GM21423 (cell line): ENCODE measurements around the gene EBP.
A peak's percentile ranks its signal among the peaks of the same experiment; 100 is the strongest.
"Not testable (repeated sequence)": the region's sequence is repeated elsewhere in the genome, so short reads cannot be mapped to it uniquely, and the experiment has no call there.

Source experiments
- ATAC-seq: cut with Tn5 transposase; IDR thresholded peaks from one replicate; pipeline ENCODE4 v1.9.1; 2021; ENCODE audit warnings: mild to moderate bottlenecking, moderate library complexity; ENCODE audit not compliant: unreplicated experiment

Gene EBP

GRCh38 chrX:48520976-48521352, 644 bp upstream of the EBP start:
- no peak for ATAC-seq

DNA sequence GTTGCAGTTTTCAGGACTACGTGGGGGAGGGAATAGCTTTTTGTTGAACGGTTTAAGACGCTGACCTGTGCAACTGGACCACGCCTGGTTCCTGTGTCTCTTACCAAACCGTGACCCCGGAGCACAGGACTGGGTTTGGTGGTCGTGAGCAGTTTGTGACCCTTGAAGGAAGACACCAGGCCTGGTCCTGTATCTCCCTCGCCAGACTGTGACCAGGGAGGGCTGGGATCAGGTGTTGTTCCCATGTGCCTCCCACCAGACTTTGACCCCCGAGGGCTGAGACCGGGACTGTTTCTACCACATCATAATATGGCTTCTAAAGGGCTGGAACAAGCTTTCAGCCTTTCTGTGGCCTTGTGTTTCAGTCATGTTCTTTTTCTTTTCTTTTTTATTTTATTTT, 683 bp downstream of the EBP start:
- no peak for ATAC-seq

- ATAC-seq = no peak
These were observed 2.1 kb downstream of the EBP start for GRCh38 chrX:48523682-48524081.

DNA sequence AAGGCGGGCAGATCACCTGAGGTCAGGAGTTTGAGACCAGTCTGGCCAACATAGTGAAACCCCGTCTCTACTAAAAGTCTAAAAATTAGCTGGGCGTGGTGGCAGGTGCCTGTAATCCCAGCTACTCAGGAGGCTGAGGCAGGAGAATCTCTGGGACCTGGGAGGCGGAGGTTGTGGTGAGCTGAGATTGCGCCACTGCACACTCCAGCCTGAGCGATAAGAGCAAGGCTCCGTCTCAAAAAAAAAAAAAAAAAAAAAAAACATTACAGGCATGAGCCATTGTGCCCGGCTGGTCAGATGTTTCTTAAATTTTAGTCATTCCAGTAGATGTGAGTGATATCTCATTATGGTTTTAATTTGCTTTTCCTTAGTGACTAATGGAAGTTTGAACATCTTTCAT, 4.2 kb downstream of the EBP start:
- ATAC-seq = not testable (repeated sequence)

DNA sequence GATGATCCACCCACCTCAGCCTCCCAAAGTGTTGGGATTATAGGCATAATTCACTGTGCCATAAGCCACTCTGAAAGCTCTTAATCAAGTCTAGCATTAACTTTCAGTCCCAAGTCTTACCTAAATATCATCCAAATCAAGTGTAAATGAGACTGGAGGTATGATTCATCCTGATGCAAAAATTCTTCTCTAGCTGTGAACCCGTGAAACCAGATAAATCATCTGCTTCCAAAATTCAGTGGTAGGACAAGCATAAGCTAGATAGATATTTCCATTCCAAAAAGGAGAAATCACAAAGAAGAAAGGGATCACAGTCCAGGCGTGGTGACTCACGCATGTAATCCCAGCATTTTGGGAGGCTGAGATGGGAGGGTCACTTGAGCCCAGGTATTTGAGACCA, 9.1 kb downstream of the EBP start:
- no peak for ATAC-seq

DNA sequence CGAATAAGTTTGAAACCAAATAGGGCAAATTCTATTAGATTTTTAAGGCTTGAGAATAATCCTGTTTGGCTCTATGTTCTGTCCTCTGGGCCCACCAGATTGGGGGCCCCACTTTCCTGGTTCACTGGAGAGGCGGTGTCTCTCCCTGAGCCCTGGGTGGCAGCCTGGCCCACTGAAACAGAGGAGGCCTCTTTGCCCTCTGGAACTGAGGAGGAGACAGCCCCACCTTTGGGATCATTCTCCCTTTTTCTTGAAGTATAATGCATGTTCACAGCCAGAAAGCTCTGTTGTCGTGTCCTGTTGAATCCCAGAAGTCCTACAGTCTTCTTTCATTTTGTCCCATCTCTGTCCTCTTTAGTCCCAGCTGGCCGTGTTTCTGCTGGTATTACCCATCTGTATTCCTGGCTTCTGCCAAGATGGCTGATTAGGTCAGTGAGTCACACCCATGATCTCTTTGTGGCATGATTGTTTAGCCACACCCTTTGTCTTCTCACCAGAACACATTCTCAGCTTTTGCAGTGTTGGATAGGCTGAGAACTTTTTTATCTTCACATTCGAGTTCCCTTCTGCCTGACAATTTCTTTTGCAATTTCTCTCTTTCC, 9.9 kb downstream of the EBP start:
- no peak for ATAC-seq

GRCh38 chrX:48532161-48532560, 10.6 kb downstream of the EBP start:
- ATAC-seq = no peak

- ATAC-seq = no peak
These were observed 11.6 kb downstream of the EBP start for GRCh38 chrX:48533165-48533564.

GRCh38 chrX:48538641-48539344, 17.2 kb downstream of the EBP start:
- no peak for ATAC-seq

GRCh38 chrX:48539345-48540027, 17.9 kb downstream of the EBP start, which contains the start of gene TBC1D25:
TBC1D25 (plus strand) TSS chrX:48539714; CDS start chrX:48539798, 84 bp downstream.
- ATAC-seq = peak; percentile 80

DNA sequence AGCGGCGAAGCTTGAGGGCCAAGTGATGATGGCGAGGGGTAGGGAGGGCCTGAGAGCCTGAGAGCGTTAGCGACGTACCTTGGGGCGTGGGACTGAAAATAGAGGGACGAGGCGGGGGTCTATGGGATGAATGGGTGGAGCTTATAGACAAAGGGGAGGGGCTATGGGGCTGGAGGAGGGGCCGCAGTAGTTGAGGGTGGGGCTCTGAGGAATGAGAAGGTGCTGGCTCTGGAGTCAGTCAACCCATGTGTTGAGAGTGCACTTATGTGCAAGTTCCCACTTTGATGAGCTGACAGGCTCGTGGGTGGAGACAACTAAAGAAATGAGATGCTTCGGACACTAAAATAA, 18.4 kb downstream of the EBP start:
- ATAC-seq = peak; percentile 22

- no peak for ATAC-seq
These were observed 18.9 kb downstream of the EBP start for GRCh38 chrX:48540480-48540879.

DNA sequence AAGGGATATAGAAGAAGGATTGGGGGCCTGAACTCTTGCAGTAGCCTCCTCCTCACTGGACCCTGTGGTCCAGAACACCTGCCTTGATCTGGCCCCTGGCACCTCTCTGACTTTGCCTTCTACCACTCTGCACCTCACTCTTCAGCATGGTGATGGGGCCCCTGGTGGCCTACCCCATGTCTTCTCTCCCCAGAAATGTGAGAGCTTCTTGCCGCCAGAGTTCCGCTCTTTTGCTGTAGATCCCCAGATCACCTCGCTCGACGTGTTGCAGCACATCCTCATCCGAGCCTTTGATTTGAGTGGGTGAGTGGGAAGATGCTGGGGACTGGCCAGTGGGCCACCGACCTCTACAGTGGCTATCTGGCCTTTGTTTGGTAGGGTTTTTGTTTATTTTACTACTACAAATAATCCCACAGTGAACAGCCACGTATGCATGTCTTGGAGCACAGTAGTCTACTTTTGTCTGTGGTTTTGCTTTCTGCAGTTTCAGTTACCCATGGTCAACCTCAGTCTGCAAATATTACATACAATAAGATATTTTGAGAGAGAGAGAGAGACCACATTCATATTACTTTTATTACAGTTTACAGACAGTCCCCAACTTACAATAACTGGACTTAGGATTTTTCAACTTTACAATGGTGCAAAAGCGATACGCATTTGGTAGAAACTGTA, 19.7 kb downstream of the EBP start:
- no peak for ATAC-seq

DNA sequence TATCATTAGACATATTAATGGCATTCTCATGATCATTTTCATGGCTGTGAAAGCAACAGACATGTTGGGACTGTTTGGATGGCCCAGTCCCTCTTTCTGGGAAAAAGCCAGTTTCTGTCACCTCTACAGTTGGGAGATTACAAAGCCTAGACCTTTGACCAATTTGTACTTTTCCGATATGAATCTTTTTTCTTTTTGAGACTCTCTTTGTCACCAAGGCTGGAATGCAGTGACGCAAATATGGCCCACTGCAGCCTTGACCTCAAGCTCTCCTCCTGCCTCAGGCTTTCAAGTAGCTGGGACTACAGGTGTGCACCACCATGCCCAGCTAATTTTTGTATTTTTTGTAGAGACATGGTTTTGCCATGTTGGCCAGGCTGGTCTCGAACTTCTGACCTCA, 27.3 kb downstream of the EBP start:
- no peak for ATAC-seq

- not testable (repeated sequence) for ATAC-seq
These were observed 34.2 kb downstream of the EBP start for GRCh38 chrX:48555731-48556325.

DNA sequence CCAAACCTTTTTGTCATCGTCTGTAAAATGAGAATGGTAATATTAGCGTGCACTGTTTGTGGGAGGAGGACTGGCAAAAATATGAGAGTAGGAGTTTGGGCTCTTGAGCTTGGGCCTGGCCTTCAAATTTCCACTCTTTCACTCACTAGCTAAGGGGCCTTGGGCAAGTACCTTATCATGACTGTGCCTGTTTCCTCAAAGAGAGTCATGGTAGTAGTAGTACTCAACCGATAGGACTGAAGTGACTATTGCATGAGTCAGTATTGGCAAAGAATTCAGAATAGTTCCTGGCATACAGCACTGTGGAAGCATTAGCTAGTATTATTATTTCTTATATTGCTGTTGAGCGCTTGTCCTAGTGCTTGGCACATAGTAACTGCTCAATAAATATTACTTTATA, 36.7 kb downstream of the EBP start:
- ATAC-seq = no peak

DNA sequence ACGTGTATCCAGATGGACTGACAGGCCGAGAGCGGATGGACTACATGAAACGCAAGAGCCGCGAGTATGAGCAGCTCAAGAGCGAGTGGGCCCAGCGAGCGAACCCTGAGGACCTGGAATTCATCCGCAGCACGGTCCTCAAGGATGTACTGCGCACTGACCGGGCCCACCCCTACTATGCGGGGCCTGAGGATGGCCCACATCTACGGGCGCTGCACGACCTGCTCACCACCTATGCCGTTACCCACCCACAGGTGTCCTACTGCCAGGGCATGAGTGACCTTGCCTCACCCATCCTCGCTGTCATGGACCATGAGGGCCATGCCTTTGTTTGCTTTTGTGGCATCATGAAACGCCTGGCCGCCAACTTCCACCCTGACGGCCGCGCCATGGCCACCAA, 38.0 kb downstream of the EBP start:
- no peak for ATAC-seq

DNA sequence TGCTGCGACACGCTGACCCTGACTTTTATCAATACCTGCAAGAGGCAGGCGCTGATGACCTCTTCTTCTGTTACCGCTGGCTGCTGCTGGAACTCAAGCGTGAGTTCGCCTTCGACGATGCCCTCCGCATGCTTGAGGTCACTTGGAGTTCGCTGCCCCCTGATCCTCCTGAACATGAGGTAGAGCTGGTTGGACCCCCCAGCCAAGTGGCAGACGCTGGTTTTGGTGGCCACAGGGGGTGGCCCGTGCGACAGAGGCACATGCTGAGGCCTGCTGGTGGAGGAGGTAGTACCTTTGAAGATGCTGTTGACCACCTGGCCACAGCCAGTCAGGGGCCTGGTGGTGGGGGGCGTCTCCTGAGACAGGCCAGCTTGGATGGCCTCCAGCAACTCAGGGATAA, 38.4 kb downstream of the EBP start:
- ATAC-seq = no peak

DNA sequence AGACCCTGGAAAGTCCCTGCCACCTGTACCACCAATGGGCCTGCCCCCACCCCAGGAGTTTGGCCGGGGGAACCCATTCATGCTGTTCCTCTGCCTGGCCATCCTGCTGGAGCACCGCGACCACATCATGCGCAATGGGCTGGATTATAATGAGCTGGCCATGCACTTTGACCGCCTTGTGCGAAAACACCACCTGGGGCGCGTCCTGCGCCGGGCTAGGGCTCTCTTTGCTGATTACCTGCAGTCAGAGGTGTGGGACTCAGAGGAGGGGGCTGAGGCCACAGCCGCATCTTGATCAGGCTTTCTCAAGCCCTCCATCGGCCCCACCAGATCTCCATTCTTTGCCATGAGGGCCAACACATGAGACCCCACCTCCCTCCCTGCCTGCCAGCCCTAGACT, 39.1 kb downstream of the EBP start:
- ATAC-seq = no peak

GRCh38 chrX:48569958-48570357, 48.4 kb downstream of the EBP start:
- no peak for ATAC-seq

- ATAC-seq = no peak
These were observed 52.2 kb downstream of the EBP start for GRCh38 chrX:48573690-48574269.
